GM19043 (cell line): ENCODE measurements around the gene KLF1.
"Not testable (repeated sequence)": the region's sequence is repeated elsewhere in the genome, so short reads cannot be mapped to it uniquely, and the experiment has no call there.

Source experiments
- ATAC-seq: cut with Tn5 transposase; IDR thresholded peaks from one replicate; pipeline ENCODE4 v1.9.1; 2021; ENCODE audit warnings: low read depth; ENCODE audit not compliant: unreplicated experiment

Gene KLF1

GRCh38 chr19:12868540-12869112 is 18.4 kb downstream of the KLF1 start:
- ATAC-seq, result no peak

DNA sequence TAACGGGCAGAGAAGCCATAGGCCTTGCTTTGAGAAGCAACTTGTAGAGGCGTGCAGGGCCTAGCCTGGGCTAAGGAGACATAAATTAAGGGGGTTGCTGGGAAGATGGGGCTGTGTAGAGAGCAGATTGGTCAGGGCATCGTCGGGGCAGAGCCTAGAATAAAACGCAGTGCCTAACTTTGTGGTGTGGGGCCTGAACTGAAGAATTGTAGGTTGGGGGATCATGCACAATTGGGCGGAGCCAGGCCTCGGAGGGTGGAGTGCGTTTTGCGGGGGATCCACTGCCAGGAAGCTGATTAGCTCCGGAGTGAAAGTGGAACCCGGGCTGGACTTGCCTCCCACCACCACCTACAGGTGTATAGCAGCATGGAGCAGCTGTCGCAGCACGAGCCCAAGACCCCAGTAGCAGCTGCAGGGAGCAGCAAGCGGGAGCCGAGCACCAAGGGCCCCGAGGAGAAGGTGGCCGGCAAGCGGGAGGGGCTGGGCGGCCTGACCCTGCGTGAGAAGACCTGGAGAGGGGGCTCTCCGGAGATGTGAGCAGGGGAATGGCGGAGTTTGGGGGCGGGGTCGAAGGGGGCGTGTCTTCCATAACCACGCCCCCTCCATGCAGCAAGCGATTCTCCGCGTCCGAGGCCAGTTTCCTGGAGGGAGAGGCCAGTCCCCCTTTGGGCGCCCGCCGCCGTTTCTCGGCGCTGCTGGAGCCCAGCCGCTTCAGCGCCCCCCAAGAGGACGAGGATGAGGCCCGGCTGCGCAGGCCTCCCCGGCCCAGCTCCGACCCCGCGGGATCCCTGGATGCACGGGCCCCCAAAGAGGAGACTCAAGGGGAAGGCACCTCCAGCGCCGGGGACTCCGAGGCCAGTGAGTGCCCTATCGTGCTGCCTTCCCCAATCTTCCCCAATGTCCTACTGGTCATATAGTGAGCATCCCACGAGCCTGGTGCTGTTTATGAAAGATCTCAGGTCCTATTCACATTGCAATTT is 19.6 kb downstream of the KLF1 start:
- ATAC-seq, result no peak

- ATAC-seq, result no peak
These were observed 20.4 kb downstream of the KLF1 start for GRCh38 chr19:12866416-12867119.

GRCh38 chr19:12865746-12866415 is 21.1 kb downstream of the KLF1 start:
- ATAC-seq, result no peak

DNA sequence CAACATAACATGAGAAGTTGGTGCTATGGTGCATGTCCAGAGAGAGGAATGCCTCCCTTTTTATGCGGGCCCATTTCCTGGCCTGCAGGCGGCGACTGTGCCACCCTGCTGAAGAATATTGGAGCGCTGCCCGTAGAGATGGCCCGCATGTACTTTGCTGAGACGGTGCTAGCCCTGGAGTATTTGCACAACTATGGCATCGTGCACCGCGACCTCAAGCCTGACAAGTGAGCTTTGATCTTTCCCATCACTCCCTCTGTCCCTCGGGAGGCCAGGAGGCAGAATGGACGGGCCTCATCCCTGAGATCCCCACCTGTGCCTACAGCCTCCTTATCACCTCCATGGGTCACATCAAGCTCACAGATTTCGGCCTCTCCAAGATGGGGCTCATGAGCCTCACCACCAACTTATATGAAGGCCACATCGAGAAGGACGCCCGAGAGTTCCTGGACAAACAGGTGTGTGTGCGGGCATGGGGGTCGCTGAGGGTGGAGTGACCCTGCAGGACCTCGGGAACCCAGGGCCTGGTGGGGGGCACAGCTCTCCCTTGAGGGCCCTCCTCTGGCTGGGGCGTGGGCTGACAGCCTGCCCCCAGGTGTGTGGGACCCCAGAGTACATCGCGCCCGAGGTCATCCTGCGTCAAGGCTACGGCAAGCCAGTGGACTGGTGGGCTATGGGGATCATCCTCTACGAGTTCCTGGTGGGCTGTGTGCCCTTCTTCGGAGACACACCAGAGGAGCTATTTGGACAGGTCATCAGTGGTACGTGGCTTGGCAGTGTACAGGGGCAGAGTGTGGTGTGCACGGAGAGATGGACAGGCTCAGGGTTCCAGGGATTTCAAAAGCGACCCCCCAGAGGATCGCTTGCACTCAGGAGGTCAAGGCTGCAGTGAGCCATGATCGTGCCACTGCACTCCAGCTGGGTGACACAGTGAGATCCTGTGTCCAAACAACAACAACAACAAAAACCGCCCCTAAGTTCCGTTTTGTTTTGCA is 22.0 kb downstream of the KLF1 start:
- no peak for ATAC-seq

GRCh38 chr19:12864143-12864542 is 22.9 kb downstream of the KLF1 start:
- no peak for ATAC-seq

DNA sequence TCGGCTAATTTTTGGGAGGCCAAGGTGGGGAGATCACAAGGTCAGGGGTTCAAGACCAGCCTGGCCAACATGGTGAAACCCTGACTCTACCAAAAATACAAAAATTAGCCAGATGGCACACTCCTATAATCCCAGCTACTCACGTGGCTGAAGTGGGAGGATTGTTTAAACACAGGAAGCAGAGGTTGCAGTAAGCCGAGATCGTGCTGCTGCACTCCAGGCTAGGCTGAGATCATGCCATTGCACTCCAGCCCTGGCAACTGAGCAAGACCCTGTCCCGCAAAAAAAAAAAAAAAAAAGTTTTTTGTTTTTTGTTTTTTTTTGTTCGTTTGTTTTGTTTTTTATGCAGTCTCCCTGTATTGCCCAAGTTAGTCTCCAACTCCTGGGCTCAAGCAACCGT is 27.5 kb downstream of the KLF1 start:
- ATAC-seq, result no peak

DNA sequence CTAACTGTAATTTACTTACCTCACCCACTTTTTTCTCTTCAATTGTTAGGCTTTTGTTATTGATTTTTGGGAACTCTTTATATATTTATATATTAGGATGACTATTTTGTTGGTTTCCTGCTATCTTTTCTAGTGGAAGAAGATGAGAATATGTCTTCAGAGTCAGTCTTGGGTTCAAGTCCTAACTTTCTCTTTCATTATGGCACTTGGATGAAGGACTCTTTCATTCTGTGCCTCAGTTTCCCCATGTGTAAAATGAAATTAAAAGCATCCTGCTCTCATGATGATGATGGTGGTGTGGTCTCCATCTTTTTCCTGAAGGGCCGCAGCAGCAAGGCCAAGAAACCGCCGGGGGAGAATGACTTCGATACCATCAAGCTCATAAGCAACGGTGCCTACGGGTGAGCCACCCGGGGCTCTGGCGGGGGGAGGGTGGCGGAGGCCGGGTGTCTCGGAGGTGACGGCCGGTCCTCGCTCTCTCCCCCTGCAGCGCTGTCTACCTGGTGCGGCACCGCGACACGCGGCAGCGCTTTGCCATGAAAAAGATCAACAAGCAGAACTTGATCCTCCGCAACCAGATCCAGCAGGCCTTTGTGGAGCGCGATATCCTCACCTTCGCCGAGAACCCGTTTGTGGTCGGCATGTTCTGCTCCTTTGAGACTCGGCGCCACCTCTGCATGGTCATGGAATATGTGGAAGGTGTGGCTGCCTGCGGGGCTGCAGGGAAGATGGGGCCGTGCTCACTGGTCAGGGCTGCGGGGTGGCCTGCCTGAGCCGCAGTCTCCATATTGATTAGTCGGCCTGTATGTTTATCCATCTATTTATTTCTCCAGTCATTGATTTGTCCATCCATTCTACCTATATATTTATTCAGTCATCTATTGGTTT is 28.7 kb downstream of the KLF1 start:
- ATAC-seq, result no peak

- no peak for ATAC-seq
These were observed 30.3 kb downstream of the KLF1 start for GRCh38 chr19:12856653-12857052.

DNA sequence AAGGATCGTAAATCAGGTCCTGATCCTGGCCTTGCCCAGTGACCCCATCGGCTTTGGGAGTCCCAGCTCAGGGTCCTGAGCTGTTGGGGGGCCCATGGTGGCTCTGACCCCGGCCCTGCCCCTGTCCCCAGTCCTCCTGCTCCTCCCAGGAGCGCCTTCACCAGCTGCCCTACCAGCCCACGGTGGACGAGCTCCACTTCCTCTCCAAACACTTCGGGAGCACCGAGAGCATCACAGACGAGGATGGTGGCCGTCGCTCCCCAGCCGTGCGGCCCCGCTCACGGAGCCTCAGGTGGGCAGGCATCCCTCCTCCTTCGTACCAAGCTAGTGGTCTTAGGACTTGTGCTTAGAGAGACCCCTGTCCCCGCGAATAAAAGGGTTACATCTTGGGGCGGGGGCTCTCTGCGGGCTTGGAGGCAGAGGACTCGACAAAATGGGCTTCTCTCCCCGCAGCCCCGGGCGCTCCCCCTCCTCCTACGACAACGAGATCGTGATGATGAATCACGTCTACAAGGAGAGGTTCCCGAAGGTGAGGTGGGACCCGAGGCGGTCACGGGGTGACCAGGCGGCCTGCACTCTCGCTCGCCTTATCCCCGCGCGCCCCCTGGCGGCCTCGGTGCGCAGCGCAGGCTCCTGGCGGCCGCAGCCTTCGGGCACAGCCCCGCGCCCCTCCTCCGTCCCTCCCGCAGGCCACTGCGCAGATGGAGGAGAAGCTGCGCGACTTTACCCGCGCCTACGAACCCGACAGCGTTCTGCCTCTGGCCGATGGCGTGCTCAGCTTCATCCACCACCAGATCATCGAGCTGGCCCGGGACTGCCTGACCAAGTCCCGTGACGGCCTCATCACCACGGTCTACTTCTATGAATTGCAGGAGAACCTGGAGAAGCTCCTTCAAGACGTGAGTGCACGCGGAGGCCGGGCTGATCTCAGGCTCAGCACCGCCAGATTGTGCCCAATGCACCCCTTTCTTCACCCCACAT is 39.6 kb downstream of the KLF1 start:
- ATAC-seq, result no peak

DNA sequence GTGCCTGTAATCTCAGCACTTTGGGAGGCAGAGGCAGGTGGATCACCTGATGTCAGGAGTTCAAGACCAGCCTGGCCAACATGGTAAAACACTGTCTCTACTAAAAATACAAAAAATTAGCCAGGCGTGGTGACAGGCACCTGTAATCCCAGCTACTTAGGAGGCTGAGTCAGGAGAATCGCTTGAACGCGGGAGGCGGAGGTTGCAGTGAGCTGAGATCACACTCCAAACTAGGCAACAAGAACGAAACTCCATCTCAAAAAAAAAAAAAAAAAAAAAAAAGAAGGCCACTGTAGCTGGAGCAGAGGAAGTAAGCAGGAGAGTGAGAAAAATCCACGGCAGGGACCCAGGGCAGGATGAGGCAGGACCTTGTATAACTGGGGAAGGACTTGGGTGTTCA is 40.4 kb downstream of the KLF1 start:
- ATAC-seq, result not testable (repeated sequence)

DNA sequence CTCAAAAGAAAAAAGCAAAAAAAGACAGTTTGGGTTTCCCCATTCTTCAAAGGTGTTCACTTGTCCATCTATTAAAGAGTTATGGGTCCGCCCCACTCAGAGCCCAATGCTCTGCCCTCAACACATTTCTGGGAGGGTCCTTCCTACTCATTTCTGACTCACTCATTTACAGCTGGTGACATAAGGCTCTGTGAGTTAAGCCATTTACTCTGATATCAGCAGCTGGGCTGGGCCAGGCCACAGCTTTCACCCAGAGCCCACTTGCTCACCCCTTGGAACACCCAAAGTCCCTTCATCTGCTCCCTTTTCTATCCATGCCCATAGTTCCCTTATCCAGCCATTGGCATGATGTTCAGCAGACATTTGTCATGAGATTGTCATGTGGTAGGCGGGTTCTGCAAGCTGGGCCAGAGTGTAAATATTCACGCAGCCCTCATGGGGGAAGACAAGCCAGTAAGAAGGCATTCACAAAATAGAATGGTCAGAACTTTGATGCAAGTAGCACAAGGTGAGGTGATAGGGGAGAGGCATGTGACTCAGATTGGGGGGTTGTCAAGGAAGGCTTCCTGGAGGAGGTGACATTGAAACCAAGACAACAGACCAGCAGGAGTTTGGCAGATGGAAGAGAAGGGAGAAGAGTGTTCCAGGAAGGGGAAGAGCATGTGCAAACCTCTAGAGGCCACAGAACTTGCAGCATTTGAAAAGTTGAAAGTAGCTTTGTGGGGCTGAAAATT is 42.8 kb downstream of the KLF1 start:
- no peak for ATAC-seq

GRCh38 chr19:12843328-12843727 is 43.7 kb downstream of the KLF1 start:
- no peak for ATAC-seq

DNA sequence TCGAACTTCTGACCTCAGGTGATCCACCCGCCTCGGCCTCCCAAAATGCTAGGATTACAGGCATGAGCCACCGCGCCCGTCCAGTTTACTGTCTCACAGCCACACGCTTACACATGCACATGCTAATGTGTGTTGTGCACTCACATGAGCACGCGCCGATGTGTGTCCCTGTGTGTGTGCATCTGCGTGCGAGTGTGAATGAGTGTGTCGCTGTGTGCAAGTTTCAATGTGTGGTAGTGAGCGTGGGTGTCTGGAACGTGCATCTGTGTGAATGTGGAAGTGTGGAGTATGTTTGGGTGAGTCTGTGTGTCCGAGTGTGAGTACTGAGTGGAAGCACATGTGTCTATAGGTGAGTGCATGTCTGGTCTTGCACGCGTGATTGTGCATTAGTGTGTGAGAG is 44.5 kb downstream of the KLF1 start:
- ATAC-seq, result no peak

DNA sequence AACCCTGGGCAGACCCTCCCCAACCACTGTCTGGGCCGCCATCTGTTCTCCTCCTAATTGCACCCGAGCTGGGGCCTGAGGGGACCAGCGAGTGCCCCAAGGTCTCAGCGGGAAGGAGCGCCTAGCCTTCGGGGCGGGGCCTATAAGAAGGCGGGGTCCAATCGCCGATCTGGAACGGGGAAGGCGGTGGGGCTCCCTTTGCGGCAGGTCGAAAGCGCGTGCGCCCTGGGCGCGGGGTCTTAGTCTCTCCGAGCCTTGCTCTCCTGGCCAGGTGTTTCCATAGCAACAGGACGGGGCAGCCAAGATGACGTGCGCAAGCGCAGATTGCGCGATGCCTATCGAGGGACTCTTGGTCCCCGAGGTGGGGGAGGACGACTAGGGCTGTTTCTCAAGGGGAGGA is 45.9 kb downstream of the KLF1 start:
- ATAC-seq, result no peak

GRCh38 chr19:12840091-12841079 is 46.6 kb downstream of the KLF1 start:
- ATAC-seq, result no peak
